GM12865 (cell line): ENCODE data around the gene NIT1.

Experiments used
- DNase-seq: peaks from one replicate; pipeline ENCODE4 v3.0.0; 2010; ENCODE audit warnings: low read depth
- H3K4me3 ChIP-seq: 2 replicates; pipeline ENCODE4 v1.5.1; 2011; ENCODE audit warnings: mild to moderate bottlenecking, low read depth, low read length, control low read depth
- CTCF ChIP-seq: IDR thresholded peaks from 2 replicates; pipeline ENCODE4 v1.5.1; 2011; ENCODE audit warnings: low read length, control low read depth, low read depth, inconsistent platforms; ENCODE audit not compliant: insufficient read depth; ENCODE audit errors: missing control alignments

Gene NIT1

GRCh38 chr1:161080441-161081405 lies 37.2 kb upstream of the NIT1 start:
- TF ChIP-seq CTCF, result no peak
- no peak for DNase-seq
- no peak overlapping the region for H3K4me3 ChIP-seq

- H3K4me3 ChIP-seq, result no peak overlapping the region
- no peak for TF ChIP-seq CTCF
- DNase-seq, result no peak
Measured at GRCh38 chr1:161081519-161081918, 36.4 kb upstream of the NIT1 start.

GRCh38 chr1:161082483-161082882 lies 35.4 kb upstream of the NIT1 start:
- H3K4me3 ChIP-seq, result no peak overlapping the region
- DNase-seq, result no peak
- TF ChIP-seq CTCF, result no peak

- no peak for TF ChIP-seq CTCF
- no peak for DNase-seq
- no peak overlapping the region for H3K4me3 ChIP-seq
Measured at GRCh38 chr1:161082996-161083747, 34.7 kb upstream of the NIT1 start.

GRCh38 chr1:161083748-161084596 lies 33.9 kb upstream of the NIT1 start:
- no peak for TF ChIP-seq CTCF
- no peak for DNase-seq

GRCh38 chr1:161084597-161084988 lies 33.3 kb upstream of the NIT1 start:
- TF ChIP-seq CTCF, result no peak
- no peak for DNase-seq
- H3K4me3 ChIP-seq, result no peak overlapping the region

More at GRCh38 chr1:161083748-161084596, 33.9 kb upstream of the NIT1 start:
- no peak overlapping the region for H3K4me3 ChIP-seq
